ENCODE data around the gene MDP1.

DNA sequence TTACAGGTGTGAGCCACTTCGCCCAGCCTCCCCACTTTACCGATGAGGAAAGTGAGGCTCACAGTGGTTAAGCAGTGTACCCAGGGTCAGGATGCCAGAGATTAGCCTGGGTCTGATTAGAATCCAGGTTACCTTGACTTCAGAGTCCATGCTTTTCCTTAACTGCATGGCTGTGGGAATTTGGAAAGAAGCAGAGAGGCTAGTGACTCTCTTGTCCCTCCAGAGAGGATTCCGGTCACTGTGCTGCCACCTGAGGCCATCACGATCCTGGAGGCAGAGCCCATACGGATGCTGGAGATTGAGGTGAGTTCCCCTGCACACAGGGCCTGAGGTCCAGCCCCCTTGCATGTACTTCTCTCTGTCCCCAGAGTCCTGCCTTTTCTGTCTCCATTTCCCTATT lies 39.3 kb downstream of the MDP1 start:
- TF ChIP-seq, protein P1, sequence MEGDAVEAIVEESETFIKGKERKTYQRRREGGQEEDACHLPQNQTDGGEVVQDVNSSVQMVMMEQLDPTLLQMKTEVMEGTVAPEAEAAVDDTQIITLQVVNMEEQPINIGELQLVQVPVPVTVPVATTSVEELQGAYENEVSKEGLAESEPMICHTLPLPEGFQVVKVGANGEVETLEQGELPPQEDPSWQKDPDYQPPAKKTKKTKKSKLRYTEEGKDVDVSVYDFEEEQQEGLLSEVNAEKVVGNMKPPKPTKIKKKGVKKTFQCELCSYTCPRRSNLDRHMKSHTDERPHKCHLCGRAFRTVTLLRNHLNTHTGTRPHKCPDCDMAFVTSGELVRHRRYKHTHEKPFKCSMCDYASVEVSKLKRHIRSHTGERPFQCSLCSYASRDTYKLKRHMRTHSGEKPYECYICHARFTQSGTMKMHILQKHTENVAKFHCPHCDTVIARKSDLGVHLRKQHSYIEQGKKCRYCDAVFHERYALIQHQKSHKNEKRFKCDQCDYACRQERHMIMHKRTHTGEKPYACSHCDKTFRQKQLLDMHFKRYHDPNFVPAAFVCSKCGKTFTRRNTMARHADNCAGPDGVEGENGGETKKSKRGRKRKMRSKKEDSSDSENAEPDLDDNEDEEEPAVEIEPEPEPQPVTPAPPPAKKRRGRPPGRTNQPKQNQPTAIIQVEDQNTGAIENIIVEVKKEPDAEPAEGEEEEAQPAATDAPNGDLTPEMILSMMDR (IDR thresholded peaks at IDR 0.05) = no peak
- no peak for TF ChIP-seq RFX5 (IDR thresholded peaks at IDR 0.05; ENCODE audit: low read length)
- TF ChIP-seq, protein P2, sequence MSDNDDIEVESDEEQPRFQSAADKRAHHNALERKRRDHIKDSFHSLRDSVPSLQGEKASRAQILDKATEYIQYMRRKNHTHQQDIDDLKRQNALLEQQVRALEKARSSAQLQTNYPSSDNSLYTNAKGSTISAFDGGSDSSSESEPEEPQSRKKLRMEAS (IDR thresholded peaks at IDR 0.05; ENCODE audit: low read depth) = no peak
- no peak for TF ChIP-seq YY1 (IDR thresholded peaks at IDR 0.05; ENCODE audit: low read depth)
- no peak for TF ChIP-seq EZH2phosphoT487 (IDR thresholded peaks at IDR 0.05; ENCODE audit: borderline replicate concordance, low read depth)
- TF ChIP-seq SMC3 (IDR thresholded peaks at IDR 0.05; ENCODE audit: low read depth, low read length) = no peak
- TF ChIP-seq, protein P3, sequence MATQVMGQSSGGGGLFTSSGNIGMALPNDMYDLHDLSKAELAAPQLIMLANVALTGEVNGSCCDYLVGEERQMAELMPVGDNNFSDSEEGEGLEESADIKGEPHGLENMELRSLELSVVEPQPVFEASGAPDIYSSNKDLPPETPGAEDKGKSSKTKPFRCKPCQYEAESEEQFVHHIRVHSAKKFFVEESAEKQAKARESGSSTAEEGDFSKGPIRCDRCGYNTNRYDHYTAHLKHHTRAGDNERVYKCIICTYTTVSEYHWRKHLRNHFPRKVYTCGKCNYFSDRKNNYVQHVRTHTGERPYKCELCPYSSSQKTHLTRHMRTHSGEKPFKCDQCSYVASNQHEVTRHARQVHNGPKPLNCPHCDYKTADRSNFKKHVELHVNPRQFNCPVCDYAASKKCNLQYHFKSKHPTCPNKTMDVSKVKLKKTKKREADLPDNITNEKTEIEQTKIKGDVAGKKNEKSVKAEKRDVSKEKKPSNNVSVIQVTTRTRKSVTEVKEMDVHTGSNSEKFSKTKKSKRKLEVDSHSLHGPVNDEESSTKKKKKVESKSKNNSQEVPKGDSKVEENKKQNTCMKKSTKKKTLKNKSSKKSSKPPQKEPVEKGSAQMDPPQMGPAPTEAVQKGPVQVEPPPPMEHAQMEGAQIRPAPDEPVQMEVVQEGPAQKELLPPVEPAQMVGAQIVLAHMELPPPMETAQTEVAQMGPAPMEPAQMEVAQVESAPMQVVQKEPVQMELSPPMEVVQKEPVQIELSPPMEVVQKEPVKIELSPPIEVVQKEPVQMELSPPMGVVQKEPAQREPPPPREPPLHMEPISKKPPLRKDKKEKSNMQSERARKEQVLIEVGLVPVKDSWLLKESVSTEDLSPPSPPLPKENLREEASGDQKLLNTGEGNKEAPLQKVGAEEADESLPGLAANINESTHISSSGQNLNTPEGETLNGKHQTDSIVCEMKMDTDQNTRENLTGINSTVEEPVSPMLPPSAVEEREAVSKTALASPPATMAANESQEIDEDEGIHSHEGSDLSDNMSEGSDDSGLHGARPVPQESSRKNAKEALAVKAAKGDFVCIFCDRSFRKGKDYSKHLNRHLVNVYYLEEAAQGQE (IDR thresholded peaks at IDR 0.05; ENCODE audit: low read depth, low read length) = no peak
- TF ChIP-seq JUND (IDR thresholded peaks at IDR 0.05) = no peak
- TF ChIP-seq, protein P4, sequence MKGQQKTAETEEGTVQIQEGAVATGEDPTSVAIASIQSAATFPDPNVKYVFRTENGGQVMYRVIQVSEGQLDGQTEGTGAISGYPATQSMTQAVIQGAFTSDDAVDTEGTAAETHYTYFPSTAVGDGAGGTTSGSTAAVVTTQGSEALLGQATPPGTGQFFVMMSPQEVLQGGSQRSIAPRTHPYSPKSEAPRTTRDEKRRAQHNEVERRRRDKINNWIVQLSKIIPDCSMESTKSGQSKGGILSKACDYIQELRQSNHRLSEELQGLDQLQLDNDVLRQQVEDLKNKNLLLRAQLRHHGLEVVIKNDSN (IDR thresholded peaks at IDR 0.05; ENCODE audit: borderline replicate concordance, low read depth) = no peak

Measured in SK-N-SH (cell line).